Lung (tissue), 12 donors: ENCODE data around the gene TTC23. TPM values are rescaled to one million over a fixed set of nuclear protein-coding genes. Genes with fewer than 3 reads are reported as not detected.
"Not testable (repeated sequence)": the region's sequence is repeated elsewhere in the genome, so short reads cannot be mapped to it uniquely, and the experiment has no call there.

Experiments used
- ATAC-seq: fragments of 200-7000 bp; cut with Tn5 transposase; one replicate; pipeline ENCODE4 v1.9.1; 2020; ENCODE audit warnings: moderate number of reproducible peaks; ENCODE audit not compliant: insufficient read depth, low FRiP score
- DNase-seq, 3 donors: peaks; one replicate each; pipeline ENCODE4 v3.0.0-alpha.2; 2013 to 2017
- H3K27ac ChIP-seq, 2 donors: one replicate each; pipeline ENCODE4 v1.5.1; 2013; ENCODE audit warnings: mild to moderate bottlenecking in 2 of 2, moderate library complexity in 2 of 2, control low read depth in 1 of 2, inconsistent platforms in 1 of 2, low read depth in 1 of 2, low read length in 1 of 2
- H3K27me3 ChIP-seq, 3 donors: one replicate each; pipeline ENCODE4 v1.5.1; 2013; ENCODE audit warnings: low read length in 2 of 3; ENCODE audit not compliant: control insufficient read depth in 3 of 3, insufficient read depth in 3 of 3
- H3K36me3 ChIP-seq, 4 donors: one replicate each; pipeline ENCODE4 v1.5.1; 2013; ENCODE audit warnings: low read length in 4 of 4, mild to moderate bottlenecking in 1 of 4, moderate library complexity in 1 of 4; ENCODE audit not compliant: control insufficient read depth in 4 of 4, insufficient read depth in 4 of 4
- H3K4me1 ChIP-seq, 5 donors: one replicate each; pipeline ENCODE4 v1.5.1; 2013; ENCODE audit warnings: low read length in 5 of 5, mild to moderate bottlenecking in 2 of 5, moderate library complexity in 1 of 5; ENCODE audit not compliant: control insufficient read depth in 5 of 5, insufficient read depth in 5 of 5
- H3K4me3 ChIP-seq: one replicate; pipeline ENCODE4 v1.5.1; 2013; ENCODE audit warnings: mild to moderate bottlenecking, control low read depth, moderate library complexity
- H3K9ac ChIP-seq, 2 donors: one replicate each; pipeline ENCODE4 v1.5.1; 2013; ENCODE audit warnings: low read length in 2 of 2, control low read depth in 1 of 2; ENCODE audit not compliant: insufficient read depth in 1 of 2
- H3K9me3 ChIP-seq, 4 donors: one replicate each; pipeline ENCODE4 v1.5.1; 2013; ENCODE audit warnings: low read length in 3 of 4, mild to moderate bottlenecking in 1 of 4, moderate library complexity in 1 of 4; ENCODE audit not compliant: control insufficient read depth in 4 of 4, insufficient read depth in 3 of 4
- WGBS, 2 donors: extraction: QIAGEN DNeasy Blood & Tissue Kit; methylation state at CpG; one replicate each; pipeline ENCODE4 v1.1.7; 2013; 5-methylcytosine and 5-hydroxymethylcytosine counted together
- polyA plus RNA-seq, 2 donors: library from polyadenylated mRNA; stranded (reverse); fragments of 200-250 nt; gene quantifications; one replicate each; pipeline ENCODE4 v1.2.1, GENCODE V29; 2013
- total RNA-seq, 2 donors: library from RNA; depleted of rRNA in 1 of 2; stranded (reverse); fragments of >200 nt in 1 of 2; gene quantifications; one replicate each; pipeline ENCODE4 v1.2.1, GENCODE V29; 2014 to 2021
- TF ChIP-seq, protein P1 (sequence below): IDR thresholded peaks from 2 replicates; pipeline ENCODE4 v1.5.1; 2012; ENCODE audit warnings: mild to moderate bottlenecking; ENCODE audit errors: control extremely low read depth, extremely low read depth
- donor health status: control.
- donor health status: control.
- donor health status: Bipolar disorder and iron deficiency.
- donor health status: healthy.
- donor health status: DM: yes; HTN: yes; CAD: no.

TTC23 gene
- total and polyA plus RNA-seq, 4 donors = 6.2 to 48.5 (median 10.6) TPM

- Histone ChIP-seq H3K4me3 (no peak overlapping the region), H3K4me1 (peaks cover 0 to 9% (median 0%) of the 10 kb centered on the region in 5 donors), H3K9me3 (no peaks in the 10 kb centered on the region), H3K9ac (no peak overlapping the region), H3K27me3 (no peaks in the 10 kb centered on the region), H3K27ac (no peak overlapping the region), H3K36me3 (peaks cover 0 to 16% (median 3%) of the 10 kb centered on the region in 4 donors)
- no peak for ATAC-seq
- TF ChIP-seq, protein P1, sequence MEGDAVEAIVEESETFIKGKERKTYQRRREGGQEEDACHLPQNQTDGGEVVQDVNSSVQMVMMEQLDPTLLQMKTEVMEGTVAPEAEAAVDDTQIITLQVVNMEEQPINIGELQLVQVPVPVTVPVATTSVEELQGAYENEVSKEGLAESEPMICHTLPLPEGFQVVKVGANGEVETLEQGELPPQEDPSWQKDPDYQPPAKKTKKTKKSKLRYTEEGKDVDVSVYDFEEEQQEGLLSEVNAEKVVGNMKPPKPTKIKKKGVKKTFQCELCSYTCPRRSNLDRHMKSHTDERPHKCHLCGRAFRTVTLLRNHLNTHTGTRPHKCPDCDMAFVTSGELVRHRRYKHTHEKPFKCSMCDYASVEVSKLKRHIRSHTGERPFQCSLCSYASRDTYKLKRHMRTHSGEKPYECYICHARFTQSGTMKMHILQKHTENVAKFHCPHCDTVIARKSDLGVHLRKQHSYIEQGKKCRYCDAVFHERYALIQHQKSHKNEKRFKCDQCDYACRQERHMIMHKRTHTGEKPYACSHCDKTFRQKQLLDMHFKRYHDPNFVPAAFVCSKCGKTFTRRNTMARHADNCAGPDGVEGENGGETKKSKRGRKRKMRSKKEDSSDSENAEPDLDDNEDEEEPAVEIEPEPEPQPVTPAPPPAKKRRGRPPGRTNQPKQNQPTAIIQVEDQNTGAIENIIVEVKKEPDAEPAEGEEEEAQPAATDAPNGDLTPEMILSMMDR = no peak
- WGBS, 2 donors = 96% methylated on average over 4 of the region's 4 CpGs
- DNase-seq = no peak
Measured at GRCh38 chr15:99244306-99244705, 5.1 kb downstream of the TTC23 start.

DNA sequence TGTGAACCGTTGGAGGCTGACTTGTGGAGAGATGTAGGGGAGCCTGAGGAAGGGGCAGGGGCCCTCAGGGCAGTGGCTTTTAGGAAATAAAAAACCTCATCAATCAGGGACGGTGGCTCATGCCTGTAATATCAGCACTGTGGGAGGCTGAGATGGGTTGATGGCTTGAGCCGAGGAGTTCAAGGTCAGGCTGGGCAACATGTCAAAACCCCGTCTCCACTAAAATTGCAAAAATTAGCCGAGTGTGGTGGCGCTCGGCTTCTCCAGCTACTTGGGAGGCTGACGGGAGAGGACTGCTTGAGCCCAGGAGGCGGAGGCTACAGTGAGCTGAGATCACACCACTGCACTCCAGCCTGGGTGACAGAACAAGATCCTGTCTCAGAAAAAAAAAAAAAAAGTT lies 7.6 kb downstream of the TTC23 start:
- Histone ChIP-seq H3K27ac (no peak overlapping the region), H3K36me3 (peaks cover 0 to 28% (median 2%) of the 10 kb centered on the region in 4 donors), H3K27me3 (no peaks in the 10 kb centered on the region), H3K9me3 (no peaks in the 10 kb centered on the region), H3K9ac (no peak overlapping the region), H3K4me1 (no peaks in the 10 kb centered on the region), H3K4me3 (no peak overlapping the region)
- TF ChIP-seq, protein P1 = no peak
- DNase-seq (no peak), ATAC-seq (no peak)
- WGBS, 2 donors = 94 to 98% methylated on average over 9 of the region's 9 CpGs

DNA sequence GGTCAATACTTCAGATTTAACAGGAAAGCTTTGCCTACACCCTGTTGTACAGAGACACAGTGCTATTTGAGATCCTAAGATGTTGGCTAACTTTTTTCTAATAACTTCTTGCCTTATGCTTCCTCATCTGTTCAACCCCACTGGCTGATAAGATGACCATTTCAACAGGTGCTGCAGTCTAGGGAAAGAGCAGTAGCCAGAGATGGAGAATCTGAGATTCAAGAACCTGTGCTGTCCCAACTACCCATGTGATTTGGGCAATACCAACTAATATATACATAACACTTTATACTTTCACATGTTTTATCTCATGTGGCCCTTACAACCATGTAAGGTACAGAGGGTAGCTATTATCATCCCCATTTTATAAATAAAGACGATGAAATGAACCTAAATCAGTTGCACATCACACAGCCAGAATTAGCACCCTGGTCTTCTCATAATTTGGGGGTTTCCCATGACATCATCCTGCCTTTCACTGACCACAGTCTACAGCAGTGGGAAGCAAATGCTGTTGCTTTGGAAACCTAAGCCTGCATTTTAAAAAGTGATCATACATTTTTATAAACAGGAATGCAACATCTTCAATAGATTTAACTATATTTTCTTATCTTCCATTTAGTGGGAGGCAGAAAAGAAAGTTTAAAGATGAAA lies 9.7 kb downstream of the TTC23 start:
- TF ChIP-seq, protein P1 = no peak
- Histone ChIP-seq H3K36me3 (peaks cover 2 to 28% (median 4%) of the 10 kb centered on the region in 4 donors), H3K9me3 (no peaks in the 10 kb centered on the region), H3K27me3 (no peaks in the 10 kb centered on the region), H3K9ac (no peak overlapping the region), H3K4me1 (no peaks in the 10 kb centered on the region), H3K4me3 (no peak overlapping the region), H3K27ac (no peak overlapping the region)
- 70 to 90% methylated on average over 1 of the region's 1 CpG for WGBS, 2 donors
- no peak for DNase-seq
- ATAC-seq = no peak

GRCh38 chr15:99238849-99239248 lies 10.5 kb downstream of the TTC23 start:
- Histone ChIP-seq H3K27me3 (no peaks in the 10 kb centered on the region), H3K27ac (no peak overlapping the region), H3K36me3 (peaks cover 2 to 28% (median 4%) of the 10 kb centered on the region in 4 donors), H3K4me3 (no peak overlapping the region), H3K9ac (no peak overlapping the region), H3K4me1 (no peaks in the 10 kb centered on the region), H3K9me3 (no peaks in the 10 kb centered on the region)
- DNase-seq (no peak), ATAC-seq (no peak)
- TF ChIP-seq, protein P1 = no peak
- 95 to 99% methylated on average over 3 of the region's 3 CpGs for WGBS, 2 donors

DNA sequence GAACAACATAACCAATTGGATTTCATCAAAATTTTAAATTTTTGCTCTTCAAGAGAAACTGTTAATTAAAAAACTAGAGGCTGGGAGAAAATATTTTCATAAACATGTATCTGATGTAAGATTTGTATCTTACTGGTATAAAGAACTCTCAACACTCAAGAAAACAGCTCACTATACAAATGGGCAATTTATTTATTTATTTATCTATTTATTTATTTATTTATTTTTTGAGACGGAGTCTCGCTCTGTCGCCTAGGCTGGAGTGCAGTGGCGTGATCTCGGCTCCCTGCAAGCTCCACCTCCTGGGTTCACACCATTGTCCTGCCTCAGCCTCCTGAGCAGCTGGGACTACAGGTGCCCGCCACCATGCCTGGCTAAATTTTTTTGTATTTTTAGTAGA lies 15.2 kb downstream of the TTC23 start:
- ATAC-seq, H3K4me3 ChIP-seq, H3K9ac ChIP-seq, H3K4me1 ChIP-seq, H3K27ac ChIP-seq, H3K27me3 ChIP-seq, DNase-seq, H3K9me3 ChIP-seq: not testable (repeated sequence)
- WGBS, 2 donors = 93 to 98% methylated on average over 6 of the region's 6 CpGs
- H3K36me3 ChIP-seq = peaks cover 0 to 24% (median 5%) of the 10 kb centered on the region in 4 donors
